Thyroid gland (tissue), 4 donors: ENCODE data around the gene AAMDC.

Experiments
- CTCF ChIP-seq, 6 experiments: fragments of 200-600 bp in 3 of 6; fragments of 450-650 bp in 3 of 6; sonication (generic) in 3 of 6; IDR thresholded peaks; one replicate each; pipeline ENCODE4 v1.5.1; 2016 to 2019; ENCODE audit warnings: antibody characterized with exemption in 6 of 6, mild to moderate bottlenecking in 2 of 6, inconsistent platforms in 1 of 6, moderate library complexity in 1 of 6
- POLR2A ChIP-seq, 2 donors: fragments of 450-650 bp; IDR thresholded peaks; one replicate each; pipeline ENCODE4 v1.6.1; 2017; ENCODE audit warnings: antibody characterized with exemption in 2 of 2, mild to moderate bottlenecking in 2 of 2, moderate library complexity in 1 of 2

- no peak for TF ChIP-seq CTCF (IDR thresholded peaks at IDR 0.05)
- TF ChIP-seq POLR2A (IDR thresholded peaks at IDR 0.05): no peak
Measured at GRCh38 chr11:77873345-77873744, 52.4 kb downstream of the AAMDC start.
